ENCODE data around the gene LYRM4. TPM values are rescaled to one million over a fixed set of nuclear protein-coding genes. Genes with fewer than 3 reads are reported as not detected.
"Not testable (repeated sequence)": the region's sequence is repeated elsewhere in the genome, so short reads cannot be mapped to it uniquely, and the experiment has no call there.

LYRM4 gene
- polyA plus RNA-seq, 1 donor (not counting 4 experiments of a cell fraction or from before 2014, with no cell fraction given): 41.1 TPM

DNA sequence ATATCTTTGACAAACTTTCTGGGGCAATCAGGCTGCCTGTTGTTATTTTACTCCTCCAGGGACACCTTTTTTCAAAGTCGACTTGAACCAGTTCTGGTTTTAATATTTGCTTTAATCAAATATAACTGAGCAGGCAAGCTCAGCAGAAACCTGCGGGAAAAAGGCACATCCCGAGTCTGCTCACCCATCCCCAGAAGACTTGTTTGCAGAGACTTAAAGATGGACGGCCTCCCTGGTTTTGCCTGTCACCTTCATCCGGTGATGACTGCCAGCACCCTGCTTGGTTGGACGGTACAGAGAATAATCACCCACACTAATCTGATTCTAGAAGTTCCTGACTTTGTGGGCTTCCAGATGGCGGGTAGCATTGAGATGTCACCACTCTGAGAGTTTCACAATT is 138.8 kb downstream of the LYRM4 start:
- Histone ChIP-seq H3K9ac (ENCODE audit: control insufficient read depth, extremely low read depth, insufficient read depth, low read length) (no peak overlapping the region), H3K4me3 (ENCODE audit: control insufficient read depth in 2 of 3, extremely low read depth in 1 of 3, insufficient read depth in 2 of 3, low read depth in 1 of 3, low read length in 3 of 3) (no peak overlapping the region), H3K9me1 (ENCODE audit: control insufficient read depth, extremely low read depth, insufficient read depth, low read length) (no peaks in the 10 kb centered on the region), H3K27me3 (ENCODE audit: control insufficient read depth, extremely low read depth, insufficient read depth, low read length) (no peaks in the 10 kb centered on the region), H3K4me2 (ENCODE audit: control insufficient read depth, extremely low read depth, insufficient read depth, low read depth, low read length) (no peak overlapping the region), H3K79me2 (ENCODE audit: control insufficient read depth, insufficient read depth, low read length) (no peaks in the 10 kb centered on the region), H4K20me1 (ENCODE audit: control insufficient read depth, extremely low read depth, insufficient read depth, low read length) (no peaks in the 10 kb centered on the region), H3K36me3 (ENCODE audit: control insufficient read depth in 2 of 2, extremely low read depth in 1 of 2, insufficient read depth in 2 of 2, low read length in 2 of 2) (no peaks in the 10 kb centered on the region), H3K27ac (ENCODE audit: control insufficient read depth, insufficient read depth, low read length) (no peak overlapping the region), H3K4me1 (ENCODE audit: control insufficient read depth, extremely low read depth, insufficient read depth, low read length) (peaks cover 21% of the 10 kb centered on the region), H3K9me3 (ENCODE audit: control insufficient read depth, low read depth, low read length) (no peaks in the 10 kb centered on the region), H2AFZ (ENCODE audit: control insufficient read depth, low read length) (no peak overlapping the region)
- FAIRE-seq (no peak), DNase-seq (ENCODE audit: low read depth, low spot score) (no peak)
- dilution Hi-C loops (cut with MboI; ENCODE audit: extremely low pct_ligation_motif_present, low sequenced_read_pairs): no loop called here
- TF ChIP-seq, protein P1, sequence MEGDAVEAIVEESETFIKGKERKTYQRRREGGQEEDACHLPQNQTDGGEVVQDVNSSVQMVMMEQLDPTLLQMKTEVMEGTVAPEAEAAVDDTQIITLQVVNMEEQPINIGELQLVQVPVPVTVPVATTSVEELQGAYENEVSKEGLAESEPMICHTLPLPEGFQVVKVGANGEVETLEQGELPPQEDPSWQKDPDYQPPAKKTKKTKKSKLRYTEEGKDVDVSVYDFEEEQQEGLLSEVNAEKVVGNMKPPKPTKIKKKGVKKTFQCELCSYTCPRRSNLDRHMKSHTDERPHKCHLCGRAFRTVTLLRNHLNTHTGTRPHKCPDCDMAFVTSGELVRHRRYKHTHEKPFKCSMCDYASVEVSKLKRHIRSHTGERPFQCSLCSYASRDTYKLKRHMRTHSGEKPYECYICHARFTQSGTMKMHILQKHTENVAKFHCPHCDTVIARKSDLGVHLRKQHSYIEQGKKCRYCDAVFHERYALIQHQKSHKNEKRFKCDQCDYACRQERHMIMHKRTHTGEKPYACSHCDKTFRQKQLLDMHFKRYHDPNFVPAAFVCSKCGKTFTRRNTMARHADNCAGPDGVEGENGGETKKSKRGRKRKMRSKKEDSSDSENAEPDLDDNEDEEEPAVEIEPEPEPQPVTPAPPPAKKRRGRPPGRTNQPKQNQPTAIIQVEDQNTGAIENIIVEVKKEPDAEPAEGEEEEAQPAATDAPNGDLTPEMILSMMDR (optimal IDR thresholded peaks at IDR 0.05 in 1 of 3, IDR thresholded peaks at IDR 0.05 in 1 of 3, conservative IDR thresholded peaks at IDR 0.05 in 1 of 3; ENCODE audit: extremely low read depth in 1 of 3, insufficient read depth in 2 of 3, low read length in 3 of 3): no peak
- no peak for TF ChIP-seq EZH2 (IDR thresholded peaks at IDR 0.05; ENCODE audit: low read length)

DNA sequence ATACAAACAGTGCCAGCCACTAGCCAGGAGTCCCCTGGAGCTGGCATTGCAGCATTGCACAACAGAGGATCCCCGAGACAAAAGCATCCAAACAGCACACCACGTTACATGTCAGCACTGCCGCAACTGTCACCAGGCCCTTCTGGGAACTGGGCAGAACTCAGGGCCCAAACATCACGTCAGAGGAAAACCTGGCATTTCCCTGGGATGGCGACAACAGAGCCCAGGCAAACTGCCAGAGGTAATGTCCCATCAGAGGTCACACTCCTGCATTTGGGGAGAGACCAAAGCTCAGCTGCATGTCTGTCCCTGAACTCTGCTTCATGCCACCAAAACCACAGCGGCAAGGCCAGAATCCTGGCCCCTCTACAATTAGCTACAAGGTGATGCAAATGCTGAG is 139.3 kb downstream of the LYRM4 start:
- no peak for DNase-seq (ENCODE audit: low read depth, low spot score)
- no peak overlapping the region for H2AFZ ChIP-seq (ENCODE audit: control insufficient read depth, low read length)
- no peak overlapping the region for H3K4me3 ChIP-seq (ENCODE audit: control insufficient read depth in 2 of 3, extremely low read depth in 1 of 3, insufficient read depth in 2 of 3, low read depth in 1 of 3, low read length in 3 of 3)
- H3K27me3 ChIP-seq (ENCODE audit: control insufficient read depth, extremely low read depth, insufficient read depth, low read length): no peaks in the 10 kb centered on the region
- H3K4me1 ChIP-seq (ENCODE audit: control insufficient read depth, extremely low read depth, insufficient read depth, low read length): peaks cover 21% of the 10 kb centered on the region
- H3K9me1 ChIP-seq (ENCODE audit: control insufficient read depth, extremely low read depth, insufficient read depth, low read length): peaks cover under 1% of the 10 kb centered on the region
- H3K9me3 ChIP-seq (ENCODE audit: control insufficient read depth, low read depth, low read length): no peaks in the 10 kb centered on the region
- no peak for TF ChIP-seq EZH2 (IDR thresholded peaks at IDR 0.05; ENCODE audit: low read length)
- TF ChIP-seq, protein P1 (optimal IDR thresholded peaks at IDR 0.05 in 1 of 3, IDR thresholded peaks at IDR 0.05 in 1 of 3, conservative IDR thresholded peaks at IDR 0.05 in 1 of 3; ENCODE audit: extremely low read depth in 1 of 3, insufficient read depth in 2 of 3, low read length in 3 of 3): no peak
- H3K27ac ChIP-seq (ENCODE audit: control insufficient read depth, insufficient read depth, low read length): no peak overlapping the region
- H3K9ac ChIP-seq (ENCODE audit: control insufficient read depth, extremely low read depth, insufficient read depth, low read length): no peak overlapping the region
- dilution Hi-C loops (cut with MboI; ENCODE audit: extremely low pct_ligation_motif_present, low sequenced_read_pairs): no loop called here
- FAIRE-seq: no peak
- no peaks in the 10 kb centered on the region for H4K20me1 ChIP-seq (ENCODE audit: control insufficient read depth, extremely low read depth, insufficient read depth, low read length)
- H3K4me2 ChIP-seq (ENCODE audit: control insufficient read depth, extremely low read depth, insufficient read depth, low read depth, low read length): no peak overlapping the region
- H3K79me2 ChIP-seq (ENCODE audit: control insufficient read depth, insufficient read depth, low read length): no peaks in the 10 kb centered on the region
- H3K36me3 ChIP-seq (ENCODE audit: control insufficient read depth in 2 of 2, extremely low read depth in 1 of 2, insufficient read depth in 2 of 2, low read length in 2 of 2): no peaks in the 10 kb centered on the region

DNA sequence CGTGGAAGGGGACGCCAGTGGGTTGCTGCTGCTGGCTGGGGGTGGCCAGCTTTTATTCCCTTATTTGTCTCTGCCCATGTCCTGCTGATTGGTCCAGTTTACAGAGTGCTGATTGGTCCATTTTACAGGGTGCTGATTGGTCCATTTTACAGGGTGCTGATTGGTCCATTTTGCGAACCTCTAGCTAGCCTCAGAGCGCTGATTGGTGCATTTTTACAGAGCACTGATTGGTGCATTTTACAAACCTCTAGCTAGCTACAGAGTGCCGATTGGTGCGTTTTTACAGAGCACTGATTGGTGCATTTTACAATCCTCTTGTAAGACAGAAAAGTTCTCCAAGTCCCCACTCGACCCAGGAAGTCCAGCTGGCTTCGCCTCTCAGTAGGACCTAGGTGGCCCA is 140.2 kb downstream of the LYRM4 start:
- H4K20me1 ChIP-seq (ENCODE audit: control insufficient read depth, extremely low read depth, insufficient read depth, low read length); H3K4me2 ChIP-seq (ENCODE audit: control insufficient read depth, extremely low read depth, insufficient read depth, low read depth, low read length); FAIRE-seq: not testable (repeated sequence)

More for the DNA sequence above, 140.2 kb downstream of the LYRM4 start:
- H2AFZ ChIP-seq (ENCODE audit: control insufficient read depth, low read length); H3K79me2 ChIP-seq (ENCODE audit: control insufficient read depth, insufficient read depth, low read length); H3K27me3 ChIP-seq (ENCODE audit: control insufficient read depth, extremely low read depth, insufficient read depth, low read length); H3K9ac ChIP-seq (ENCODE audit: control insufficient read depth, extremely low read depth, insufficient read depth, low read length); DNase-seq (ENCODE audit: low read depth, low spot score); H3K9me3 ChIP-seq (ENCODE audit: control insufficient read depth, low read depth, low read length); dilution Hi-C loops (cut with MboI; ENCODE audit: extremely low pct_ligation_motif_present, low sequenced_read_pairs); H3K9me1 ChIP-seq (ENCODE audit: control insufficient read depth, extremely low read depth, insufficient read depth, low read length); H3K4me3 ChIP-seq (ENCODE audit: control insufficient read depth in 2 of 3, extremely low read depth in 1 of 3, insufficient read depth in 2 of 3, low read depth in 1 of 3, low read length in 3 of 3); H3K27ac ChIP-seq (ENCODE audit: control insufficient read depth, insufficient read depth, low read length); H3K36me3 ChIP-seq (ENCODE audit: control insufficient read depth in 2 of 2, extremely low read depth in 1 of 2, insufficient read depth in 2 of 2, low read length in 2 of 2): not testable (repeated sequence)
- H3K4me1 ChIP-seq (ENCODE audit: control insufficient read depth, extremely low read depth, insufficient read depth, low read length): peaks cover 13% of the 10 kb centered on the region
